HepG2 (cell line): ENCODE results near the gene DHX34. TPM values are rescaled to one million over a fixed set of nuclear protein-coding genes. Genes with fewer than 3 reads are reported as not detected.

ENCODE experiments used
- MIER2 ChIP-seq: IDR thresholded peaks from 2 replicates; pipeline ENCODE4 v1.6.1; 2016; ENCODE audit warnings: missing biosample characterization, missing genetic modification reagents
- ZNF768 ChIP-seq: sonication (generic); formaldehyde crosslinking; IDR thresholded peaks from 2 replicates; pipeline ENCODE4 v1.4.0; 2020; ENCODE audit warnings: missing genetic modification reagents
- ZNF772 ChIP-seq: sonication (generic); formaldehyde crosslinking; IDR thresholded peaks from 2 replicates; pipeline ENCODE4 v1.5.0; 2020; ENCODE audit warnings: mild to moderate bottlenecking, missing genetic modification reagents
- ZSCAN25 ChIP-seq: sonication (generic); formaldehyde crosslinking; IDR thresholded peaks from 2 replicates; pipeline ENCODE4 v1.8.0; 2022; ENCODE audit warnings: mild to moderate bottlenecking, missing genetic modification reagents
- polyA plus RNA-seq, 8 experiments: library from polyadenylated mRNA; depleted of rRNA in 3 of 8; stranded (reverse) in 7 of 8; unstranded in 1 of 8; fragments of >200 nt; fragmentation: Illumina TruSeq in 4 of 8; extraction: Trizol in 4 of 8; gene quantifications; 2 replicates each; pipeline versions ENCODE4 v1.2.1 to v1.2.3, GENCODE V29; 2011 to 2016; ENCODE audit warnings: low read depth in 4 of 8, missing spikeins in 1 of 8, mixed read lengths in 1 of 8; ENCODE audit not compliant: insufficient read depth in 1 of 8
- total RNA-seq, 5 experiments: library from RNA; depleted of rRNA; stranded (reverse); fragments of >200 nt; fragmentation: Illumina TruSeq; extraction: Trizol; gene quantifications; 2 replicates each; pipeline ENCODE4 v1.2.3, GENCODE V29; 2016; ENCODE audit warnings: low read depth in 1 of 5
- TF ChIP-seq, protein P1 (sequence below): IDR thresholded peaks from 2 replicates; pipeline ENCODE4 v1.6.1; 2016; ENCODE audit warnings: mild to moderate bottlenecking
- TF ChIP-seq, protein P2 (sequence below): sonication (generic); formaldehyde crosslinking; IDR thresholded peaks from 2 replicates; pipeline ENCODE4 v1.4.0; 2020; ENCODE audit warnings: missing genetic modification reagents

The DHX34 gene
- total and polyA plus RNA-seq, 2 of the 13 experiments (the other 11 are each of a cell fraction or from before 2014, with no cell fraction given), result 9.2 to 12.0 TPM

DNA sequence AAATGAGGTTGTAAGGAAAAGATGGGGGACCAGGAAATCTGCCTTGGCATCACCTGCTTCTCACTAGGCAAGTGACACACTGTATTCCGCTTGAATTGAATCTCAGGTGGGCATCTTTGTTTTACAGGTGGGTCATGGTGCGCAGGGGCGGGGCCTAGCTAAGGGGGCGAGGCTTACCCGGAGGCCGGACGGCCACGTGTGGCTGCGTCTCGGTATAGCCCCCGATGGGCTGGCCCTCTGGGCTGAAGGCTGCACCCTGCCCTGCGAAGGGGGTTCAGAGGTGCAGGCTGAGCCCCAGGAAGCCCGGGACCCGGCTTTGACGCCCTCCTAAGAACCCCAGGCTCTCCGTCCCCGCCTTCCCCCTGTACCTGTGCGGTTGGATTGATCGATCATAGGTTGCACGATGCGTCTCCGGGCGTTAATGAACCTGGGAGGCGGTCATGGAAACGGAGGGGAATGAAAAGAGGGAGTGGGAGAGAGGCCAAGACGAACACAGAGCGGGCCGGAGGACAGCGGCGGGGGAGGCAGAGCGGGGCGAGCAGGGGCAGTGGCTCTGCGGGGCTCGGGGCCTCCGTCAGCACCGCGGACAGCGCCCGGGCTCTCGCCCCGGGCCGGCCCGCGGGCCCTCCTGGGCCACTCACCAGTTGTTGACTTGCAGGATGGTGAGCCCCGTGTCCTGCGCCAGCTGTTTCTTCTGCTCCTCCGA is 57.7 kb downstream of the DHX34 start (continued):
- TF ChIP-seq ZSCAN25 (CRISPR knock-in tag) (peak; percentile 59; the same call in 1 of the 2 replicates), MIER2 (CRISPR knock-in tag) (peak; percentile 95), ZNF768 (CRISPR knock-in tag) (peak; percentile 76), ZNF772 (CRISPR knock-in tag) (no peak; the same call in 1 of the 2 replicates)
- TF ChIP-seq, protein P1, sequence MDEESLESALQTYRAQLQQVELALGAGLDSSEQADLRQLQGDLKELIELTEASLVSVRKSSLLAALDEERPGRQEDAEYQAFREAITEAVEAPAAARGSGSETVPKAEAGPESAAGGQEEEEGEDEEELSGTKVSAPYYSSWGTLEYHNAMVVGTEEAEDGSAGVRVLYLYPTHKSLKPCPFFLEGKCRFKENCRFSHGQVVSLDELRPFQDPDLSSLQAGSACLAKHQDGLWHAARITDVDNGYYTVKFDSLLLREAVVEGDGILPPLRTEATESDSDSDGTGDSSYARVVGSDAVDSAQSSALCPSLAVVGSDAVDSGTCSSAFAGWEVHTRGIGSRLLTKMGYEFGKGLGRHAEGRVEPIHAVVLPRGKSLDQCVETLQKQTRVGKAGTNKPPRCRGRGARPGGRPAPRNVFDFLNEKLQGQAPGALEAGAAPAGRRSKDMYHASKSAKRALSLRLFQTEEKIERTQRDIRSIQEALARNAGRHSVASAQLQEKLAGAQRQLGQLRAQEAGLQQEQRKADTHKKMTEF, result peak; percentile 21; the same call in 1 of the 2 replicates
- TF ChIP-seq, protein P2, sequence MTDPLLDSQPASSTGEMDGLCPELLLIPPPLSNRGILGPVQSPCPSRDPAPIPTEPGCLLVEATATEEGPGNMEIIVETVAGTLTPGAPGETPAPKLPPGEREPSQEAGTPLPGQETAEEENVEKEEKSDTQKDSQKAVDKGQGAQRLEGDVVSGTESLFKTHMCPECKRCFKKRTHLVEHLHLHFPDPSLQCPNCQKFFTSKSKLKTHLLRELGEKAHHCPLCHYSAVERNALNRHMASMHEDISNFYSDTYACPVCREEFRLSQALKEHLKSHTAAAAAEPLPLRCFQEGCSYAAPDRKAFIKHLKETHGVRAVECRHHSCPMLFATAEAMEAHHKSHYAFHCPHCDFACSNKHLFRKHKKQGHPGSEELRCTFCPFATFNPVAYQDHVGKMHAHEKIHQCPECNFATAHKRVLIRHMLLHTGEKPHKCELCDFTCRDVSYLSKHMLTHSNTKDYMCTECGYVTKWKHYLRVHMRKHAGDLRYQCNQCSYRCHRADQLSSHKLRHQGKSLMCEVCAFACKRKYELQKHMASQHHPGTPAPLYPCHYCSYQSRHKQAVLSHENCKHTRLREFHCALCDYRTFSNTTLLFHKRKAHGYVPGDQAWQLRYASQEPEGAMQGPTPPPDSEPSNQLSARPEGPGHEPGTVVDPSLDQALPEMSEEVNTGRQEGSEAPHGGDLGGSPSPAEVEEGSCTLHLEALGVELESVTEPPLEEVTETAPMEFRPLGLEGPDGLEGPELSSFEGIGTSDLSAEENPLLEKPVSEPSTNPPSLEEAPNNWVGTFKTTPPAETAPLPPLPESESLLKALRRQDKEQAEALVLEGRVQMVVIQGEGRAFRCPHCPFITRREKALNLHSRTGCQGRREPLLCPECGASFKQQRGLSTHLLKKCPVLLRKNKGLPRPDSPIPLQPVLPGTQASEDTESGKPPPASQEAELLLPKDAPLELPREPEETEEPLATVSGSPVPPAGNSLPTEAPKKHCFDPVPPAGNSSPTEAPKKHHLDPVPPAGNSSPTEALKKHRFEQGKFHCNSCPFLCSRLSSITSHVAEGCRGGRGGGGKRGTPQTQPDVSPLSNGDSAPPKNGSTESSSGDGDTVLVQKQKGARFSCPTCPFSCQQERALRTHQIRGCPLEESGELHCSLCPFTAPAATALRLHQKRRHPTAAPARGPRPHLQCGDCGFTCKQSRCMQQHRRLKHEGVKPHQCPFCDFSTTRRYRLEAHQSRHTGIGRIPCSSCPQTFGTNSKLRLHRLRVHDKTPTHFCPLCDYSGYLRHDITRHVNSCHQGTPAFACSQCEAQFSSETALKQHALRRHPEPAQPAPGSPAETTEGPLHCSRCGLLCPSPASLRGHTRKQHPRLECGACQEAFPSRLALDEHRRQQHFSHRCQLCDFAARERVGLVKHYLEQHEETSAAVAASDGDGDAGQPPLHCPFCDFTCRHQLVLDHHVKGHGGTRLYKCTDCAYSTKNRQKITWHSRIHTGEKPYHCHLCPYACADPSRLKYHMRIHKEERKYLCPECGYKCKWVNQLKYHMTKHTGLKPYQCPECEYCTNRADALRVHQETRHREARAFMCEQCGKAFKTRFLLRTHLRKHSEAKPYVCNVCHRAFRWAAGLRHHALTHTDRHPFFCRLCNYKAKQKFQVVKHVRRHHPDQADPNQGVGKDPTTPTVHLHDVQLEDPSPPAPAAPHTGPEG (CRISPR knock-in tag), result peak; percentile 64; the same call in 1 of the 2 replicates
